ENCODE results near the gene NPB.

NPB gene

DNA sequence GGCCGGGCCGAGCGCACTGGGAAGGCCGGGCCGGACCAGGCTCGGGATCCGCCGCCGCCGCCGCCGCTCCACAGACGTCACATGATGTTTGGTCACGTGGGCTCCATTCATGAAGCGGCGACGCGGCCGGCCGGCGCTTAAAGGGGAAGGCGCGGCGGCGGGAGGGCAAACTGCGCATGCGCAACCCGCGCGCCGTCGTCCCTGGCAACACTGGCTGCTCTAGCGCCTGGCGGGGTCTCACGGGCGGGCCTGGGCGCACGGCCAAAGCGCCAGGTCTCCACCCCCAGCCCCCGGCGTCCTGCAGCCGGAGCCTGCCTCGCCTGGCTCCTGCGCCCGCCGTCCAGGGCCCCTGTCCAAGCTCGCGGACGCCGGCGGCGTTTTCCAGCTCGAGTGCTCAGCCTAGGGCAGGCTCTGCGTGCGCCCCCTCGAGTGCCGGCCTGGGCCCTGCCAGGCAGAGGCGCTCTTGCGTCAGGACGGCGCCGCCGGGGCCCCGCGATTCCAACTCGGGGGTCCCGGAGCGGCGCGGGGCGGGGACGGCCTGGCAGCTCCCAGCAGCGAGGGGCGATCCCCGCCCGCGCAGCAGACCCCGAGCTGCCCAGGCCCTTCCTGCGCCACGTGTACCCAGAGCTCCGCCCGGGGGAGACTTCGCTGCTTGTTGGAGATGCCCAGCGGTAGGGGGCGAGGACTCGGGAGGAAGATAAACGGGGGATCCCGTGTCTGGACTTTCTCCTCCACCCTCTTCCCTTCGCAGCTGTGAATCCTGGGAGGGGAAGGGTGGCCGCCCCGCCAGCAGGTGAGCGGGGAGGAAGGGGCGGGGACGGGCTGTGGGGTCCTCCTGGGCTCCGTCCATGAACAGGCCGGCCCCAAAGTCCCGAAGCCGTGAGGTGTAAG, 25.9 kb downstream of the NPB start, which contains the start of gene MAFG:
TSS of gene MAFG (minus strand) at position 83 of the 891 bp plus-strand sequence. CDS start 4,550 bp downstream, outside the sequence.
- H3K4me1 Mint-ChIP-seq: peaks cover 12% of the 10 kb centered on the region
- peaks cover under 1% of the 10 kb centered on the region for H3K36me3 Mint-ChIP-seq
- H3K4me3 Mint-ChIP-seq: peak within 1 kb of the TSS; percentile 81
- peaks cover 4% of the 10 kb centered on the region for H3K27me3 Mint-ChIP-seq
- H3K9me3 Mint-ChIP-seq: no peaks in the 10 kb centered on the region
- ATAC-seq (ENCODE audit: low read depth) (peak; percentile 76), DNase-seq (ENCODE audit: low spot score in 2 of 2) (peak; percentile 90)
- peak within 1 kb of the TSS; percentile 85 for H3K27ac Mint-ChIP-seq

DNA sequence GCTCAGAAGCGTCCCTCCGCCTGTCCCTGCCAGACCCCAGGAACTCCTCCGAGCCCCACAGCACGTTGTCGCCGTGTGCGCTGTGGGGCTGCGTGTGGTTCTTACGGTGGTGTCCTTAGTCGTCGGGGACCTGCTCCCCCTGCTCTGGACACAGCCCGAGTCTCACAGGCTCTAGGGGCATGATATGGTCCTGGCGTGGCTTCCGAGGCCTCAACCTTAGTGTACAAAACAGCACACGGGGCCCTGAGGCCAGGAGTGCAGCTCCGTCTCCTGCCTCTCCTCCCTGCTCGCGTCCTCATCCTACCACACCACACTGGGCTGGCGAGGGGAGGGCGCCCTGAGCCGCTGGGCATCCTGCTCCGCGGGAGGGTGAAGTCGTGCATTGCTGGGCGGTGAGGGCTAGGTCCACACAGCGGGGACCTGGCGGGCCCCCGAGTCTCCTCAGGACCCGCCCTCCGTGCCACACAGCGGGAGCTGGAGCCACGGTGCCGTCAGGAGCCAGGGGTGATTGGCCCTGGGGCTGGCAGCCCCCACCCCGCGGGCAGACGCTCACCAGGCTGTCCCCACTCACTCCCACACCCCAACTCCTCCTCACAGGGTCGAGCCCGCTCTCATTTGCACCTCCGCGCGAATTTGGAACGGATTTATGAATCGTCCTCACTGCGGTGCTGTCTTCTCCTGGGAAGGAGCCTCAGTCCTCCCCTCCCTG, 26.7 kb downstream of the NPB start:
- H3K4me3 Mint-ChIP-seq: peak overlapping the region; percentile 55
- ATAC-seq (ENCODE audit: low read depth) (no peak), DNase-seq (ENCODE audit: low spot score in 2 of 2) (no peak)
- H3K27ac Mint-ChIP-seq: no peak overlapping the region
- H3K9me3 Mint-ChIP-seq: no peaks in the 10 kb centered on the region
- H3K4me1 Mint-ChIP-seq: peaks cover 12% of the 10 kb centered on the region
- H3K36me3 Mint-ChIP-seq: no peaks in the 10 kb centered on the region
- H3K27me3 Mint-ChIP-seq: peaks cover 4% of the 10 kb centered on the region

DNA sequence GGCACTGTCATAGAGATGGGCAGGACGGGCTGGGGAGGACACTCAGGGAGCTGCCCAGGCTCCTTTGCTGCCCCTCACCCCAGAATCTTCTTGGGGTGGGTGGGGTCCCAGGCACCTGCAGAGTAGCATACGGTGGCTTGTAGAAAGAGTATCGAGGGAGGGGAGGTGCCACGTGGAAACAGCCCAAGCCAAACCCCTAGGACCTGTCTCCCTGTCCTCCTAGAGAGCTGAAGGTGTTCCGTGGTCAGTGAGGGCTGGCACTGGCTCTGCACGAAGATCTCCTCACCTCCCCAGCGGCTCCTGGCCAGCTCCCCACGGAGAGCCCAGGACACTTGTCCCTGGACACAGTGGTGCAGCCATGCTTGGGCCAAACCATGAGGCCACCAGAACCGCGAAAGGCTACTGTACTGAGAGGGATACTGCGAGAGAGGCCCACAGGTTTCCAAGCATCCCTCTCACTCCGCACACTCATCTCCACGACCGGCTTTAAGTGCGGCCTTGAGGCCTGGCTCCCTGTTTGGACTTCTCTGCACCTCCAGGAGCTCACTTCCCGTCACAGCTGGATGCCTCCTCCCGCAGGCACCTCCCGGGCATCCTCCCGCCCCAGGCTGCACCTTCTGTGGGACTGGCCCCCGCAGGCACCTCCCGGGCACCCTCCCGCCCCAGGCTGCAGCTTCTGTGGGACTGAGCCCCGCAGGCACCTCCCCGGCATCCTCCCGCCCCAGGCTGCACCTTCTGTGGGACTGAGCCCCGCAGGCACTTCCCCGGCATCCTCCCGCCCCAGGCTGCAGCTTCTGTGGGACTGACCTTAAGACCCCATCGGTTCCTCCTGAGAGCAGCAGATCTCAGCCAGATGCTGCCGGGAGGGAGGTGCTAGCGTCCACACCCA, 27.5 kb downstream of the NPB start:
- peak overlapping the region; percentile 22 for H3K4me3 Mint-ChIP-seq
- H3K4me1 Mint-ChIP-seq: peaks cover 9% of the 10 kb centered on the region
- peaks cover 4% of the 10 kb centered on the region for H3K27me3 Mint-ChIP-seq
- ATAC-seq (ENCODE audit: low read depth): no peak
- no peaks in the 10 kb centered on the region for H3K9me3 Mint-ChIP-seq
- no peak overlapping the region for H3K27ac Mint-ChIP-seq
- H3K36me3 Mint-ChIP-seq: no peaks in the 10 kb centered on the region
- DNase-seq (ENCODE audit: low spot score in 2 of 2): no peak

DNA sequence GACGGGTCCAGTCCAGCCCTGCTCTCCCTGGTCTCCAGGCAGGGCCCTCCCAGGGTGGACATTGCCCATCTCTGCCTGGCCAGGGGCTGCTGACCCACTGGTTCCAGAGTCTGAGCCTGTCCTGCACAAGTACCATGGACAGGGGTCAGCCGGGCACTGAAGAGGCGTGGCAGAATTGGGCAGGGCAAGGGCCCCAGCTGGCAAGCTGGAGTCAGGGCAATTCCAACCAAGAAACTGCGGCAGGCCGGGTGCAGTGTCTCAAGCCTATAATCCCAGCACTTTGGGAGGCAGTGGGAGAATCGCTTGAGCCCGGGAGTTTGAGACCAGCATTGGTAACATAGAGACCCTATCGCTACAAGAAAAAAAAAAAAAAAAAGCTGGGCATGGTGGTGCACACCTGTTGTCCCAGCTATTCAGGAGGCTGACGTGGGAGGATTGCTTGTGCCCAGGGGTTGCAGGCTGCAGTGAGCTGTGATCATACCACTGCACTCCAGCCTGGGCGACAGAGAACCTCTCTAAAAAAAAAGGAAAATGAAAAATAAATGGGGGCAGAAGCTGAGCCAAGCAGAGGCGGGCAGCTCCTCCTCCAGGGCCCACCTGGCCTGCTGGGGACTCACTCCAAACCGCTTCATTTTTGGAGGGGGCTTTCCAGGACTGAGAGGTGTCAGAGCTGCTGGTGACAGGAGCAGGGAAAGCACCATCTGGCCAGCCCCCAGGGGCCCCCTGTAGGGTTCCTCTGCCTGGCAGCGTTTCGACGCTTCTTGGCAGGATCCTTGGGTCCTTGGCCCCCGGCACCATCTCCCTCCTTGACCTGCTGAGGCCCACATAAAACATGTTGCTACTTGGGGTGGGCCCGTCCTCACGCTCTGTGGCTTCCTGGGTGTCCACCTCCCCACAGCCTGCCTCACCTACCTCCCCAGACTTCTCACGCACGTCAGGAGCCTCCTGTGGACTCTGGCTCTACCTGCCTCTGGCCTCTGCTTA, 28.4 kb downstream of the NPB start:
- Mint-ChIP-seq H3K27me3 (peaks cover 4% of the 10 kb centered on the region), H3K9me3 (no peaks in the 10 kb centered on the region), H3K36me3 (no peaks in the 10 kb centered on the region), H3K27ac (peak overlapping the region; percentile 8), H3K4me3 (no peak overlapping the region), H3K4me1 (peaks cover 9% of the 10 kb centered on the region)
- ATAC-seq (ENCODE audit: low read depth) (peak; percentile 13), DNase-seq (ENCODE audit: low spot score in 2 of 2) (no peak)

DNA sequence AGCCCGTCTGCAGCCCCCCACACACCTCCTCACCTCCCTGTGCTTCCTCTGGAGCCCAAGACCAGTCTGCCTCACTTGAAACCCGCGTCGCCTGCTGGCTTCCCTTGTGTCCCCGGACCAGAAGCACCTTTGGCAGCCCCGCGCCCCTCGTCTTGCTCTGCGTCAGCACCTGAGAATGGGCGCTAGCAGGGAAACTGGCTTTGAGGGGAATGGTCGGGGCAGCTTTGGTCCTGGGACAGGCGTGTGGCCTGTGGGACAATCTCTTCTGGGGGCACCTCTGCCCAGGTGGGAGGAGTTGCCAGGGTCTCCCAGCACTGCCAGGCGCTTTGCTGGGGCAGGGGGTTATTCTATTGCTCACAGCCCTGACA, 29.1 kb downstream of the NPB start:
- ATAC-seq (ENCODE audit: low read depth) (no peak), DNase-seq (ENCODE audit: low spot score in 2 of 2) (no peak)
- no peaks in the 10 kb centered on the region for H3K9me3 Mint-ChIP-seq
- no peaks in the 10 kb centered on the region for H3K36me3 Mint-ChIP-seq
- H3K27me3 Mint-ChIP-seq: peaks cover 4% of the 10 kb centered on the region
- H3K4me3 Mint-ChIP-seq: no peak overlapping the region
- H3K4me1 Mint-ChIP-seq: peaks cover 9% of the 10 kb centered on the region
- H3K27ac Mint-ChIP-seq: peak overlapping the region; percentile 8

DNA sequence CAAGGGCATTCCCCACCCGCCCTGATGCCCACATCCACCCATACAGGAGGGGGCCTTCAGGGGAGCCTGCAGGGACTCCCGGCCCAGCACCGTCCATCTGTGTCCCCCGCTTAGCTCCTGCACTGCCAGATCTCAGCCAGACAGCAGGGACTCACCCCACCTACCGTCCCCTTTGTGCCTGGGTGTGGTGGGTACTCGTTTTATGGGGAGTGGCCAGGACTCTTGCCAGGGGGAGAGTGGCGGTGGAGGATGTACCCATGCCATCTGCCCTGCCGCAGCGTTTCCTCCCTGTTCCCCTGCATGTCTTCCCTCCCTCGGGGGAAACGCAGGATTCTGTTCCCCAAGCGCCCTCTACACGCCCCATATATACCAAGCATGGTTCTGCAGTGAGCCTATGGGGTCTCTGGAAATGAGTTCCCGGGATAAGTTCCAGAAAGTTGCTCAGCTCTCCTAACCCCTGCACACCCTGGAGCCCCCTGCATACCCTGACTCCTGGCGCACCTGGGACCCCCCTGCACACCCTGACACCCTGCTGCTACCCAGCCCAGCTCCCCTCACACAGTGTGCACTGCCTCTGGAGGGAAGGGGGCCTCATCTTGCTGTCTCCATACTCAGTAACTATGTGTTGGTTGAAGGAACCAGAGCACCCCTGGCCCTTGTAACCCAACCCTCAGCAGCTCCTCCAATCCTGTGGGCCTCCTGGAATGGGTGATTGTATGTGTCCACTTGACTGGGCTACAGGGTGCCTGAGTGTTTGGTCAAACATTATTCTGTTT, 29.7 kb downstream of the NPB start:
- H3K36me3 Mint-ChIP-seq: no peaks in the 10 kb centered on the region
- no peak for ATAC-seq (ENCODE audit: low read depth)
- H3K27ac Mint-ChIP-seq: no peak overlapping the region
- H3K4me1 Mint-ChIP-seq: peaks cover 7% of the 10 kb centered on the region
- H3K4me3 Mint-ChIP-seq: no peak overlapping the region
- DNase-seq (ENCODE audit: low spot score in 2 of 2): no peak
- H3K27me3 Mint-ChIP-seq: peaks cover 4% of the 10 kb centered on the region
- no peaks in the 10 kb centered on the region for H3K9me3 Mint-ChIP-seq

DNA sequence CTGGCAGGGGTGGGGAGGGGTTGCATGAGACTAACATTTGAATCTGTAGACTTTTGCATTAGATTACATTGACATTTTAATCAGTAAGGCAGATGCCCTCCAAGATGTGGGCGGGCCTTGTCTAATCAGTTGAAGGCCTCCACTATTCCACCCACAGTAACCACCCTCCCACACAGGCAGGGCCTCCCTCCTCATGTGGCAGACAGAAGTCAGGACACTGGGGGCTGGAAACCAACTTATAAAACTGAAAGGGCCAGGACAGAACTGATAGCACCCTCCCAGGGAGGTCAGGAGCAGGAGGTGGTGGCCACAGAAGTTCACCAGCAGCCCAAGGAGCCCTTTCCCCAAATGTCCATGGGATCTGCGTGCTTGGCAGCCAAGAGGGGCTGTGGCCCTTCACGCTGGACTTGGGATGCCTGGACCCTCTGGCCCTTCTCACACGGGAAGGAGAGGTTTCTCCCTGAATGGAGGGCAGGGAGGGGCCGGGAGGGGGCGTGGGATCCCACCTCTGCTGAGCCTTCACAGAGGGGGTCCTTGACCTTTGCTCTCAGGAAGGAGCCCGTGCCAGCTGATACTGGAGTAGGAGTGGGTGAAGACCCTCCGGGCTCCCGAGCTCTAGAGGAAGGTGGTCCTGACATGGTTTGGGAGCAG, 30.4 kb downstream of the NPB start:
- H3K36me3 Mint-ChIP-seq: no peaks in the 10 kb centered on the region
- no peak overlapping the region for H3K4me3 Mint-ChIP-seq
- ATAC-seq (ENCODE audit: low read depth) (no peak), DNase-seq (ENCODE audit: low spot score in 2 of 2) (no peak)
- H3K4me1 Mint-ChIP-seq: peaks cover 7% of the 10 kb centered on the region
- H3K27ac Mint-ChIP-seq: no peak overlapping the region
- peaks cover 4% of the 10 kb centered on the region for H3K27me3 Mint-ChIP-seq
- no peaks in the 10 kb centered on the region for H3K9me3 Mint-ChIP-seq

DNA sequence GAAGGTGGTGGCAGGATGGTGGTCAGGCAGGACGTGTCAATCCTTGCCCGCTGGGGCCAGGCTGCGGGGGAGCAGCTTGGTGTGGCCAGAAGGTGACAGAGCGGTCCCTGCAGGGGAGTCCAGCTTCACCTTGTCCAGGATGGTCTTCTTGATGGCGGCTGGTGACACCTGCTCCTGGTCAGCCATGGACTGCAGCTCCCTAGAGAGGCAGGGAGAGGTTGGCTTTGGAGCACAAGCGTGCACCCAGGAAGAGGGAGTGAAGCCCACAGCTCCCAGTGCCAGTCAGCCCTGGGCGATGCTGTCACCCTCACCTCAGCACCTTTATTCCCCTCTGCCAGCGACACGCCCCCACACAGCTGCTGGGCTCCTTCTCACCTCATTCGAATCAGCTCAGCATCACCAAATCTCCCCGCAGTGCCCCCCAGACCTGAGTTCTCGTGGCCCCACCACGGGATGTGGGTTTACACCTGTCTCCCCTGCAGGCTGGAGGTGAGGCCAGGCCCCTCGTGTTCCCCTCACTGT, 31.2 kb downstream of the NPB start:
- Mint-ChIP-seq H3K27me3 (peaks cover 4% of the 10 kb centered on the region), H3K4me1 (peaks cover 7% of the 10 kb centered on the region), H3K4me3 (no peak overlapping the region), H3K27ac (no peak overlapping the region), H3K36me3 (no peaks in the 10 kb centered on the region), H3K9me3 (no peaks in the 10 kb centered on the region)
- DNase-seq (ENCODE audit: low spot score in 2 of 2) (no peak), ATAC-seq (ENCODE audit: low read depth) (no peak)

DNA sequence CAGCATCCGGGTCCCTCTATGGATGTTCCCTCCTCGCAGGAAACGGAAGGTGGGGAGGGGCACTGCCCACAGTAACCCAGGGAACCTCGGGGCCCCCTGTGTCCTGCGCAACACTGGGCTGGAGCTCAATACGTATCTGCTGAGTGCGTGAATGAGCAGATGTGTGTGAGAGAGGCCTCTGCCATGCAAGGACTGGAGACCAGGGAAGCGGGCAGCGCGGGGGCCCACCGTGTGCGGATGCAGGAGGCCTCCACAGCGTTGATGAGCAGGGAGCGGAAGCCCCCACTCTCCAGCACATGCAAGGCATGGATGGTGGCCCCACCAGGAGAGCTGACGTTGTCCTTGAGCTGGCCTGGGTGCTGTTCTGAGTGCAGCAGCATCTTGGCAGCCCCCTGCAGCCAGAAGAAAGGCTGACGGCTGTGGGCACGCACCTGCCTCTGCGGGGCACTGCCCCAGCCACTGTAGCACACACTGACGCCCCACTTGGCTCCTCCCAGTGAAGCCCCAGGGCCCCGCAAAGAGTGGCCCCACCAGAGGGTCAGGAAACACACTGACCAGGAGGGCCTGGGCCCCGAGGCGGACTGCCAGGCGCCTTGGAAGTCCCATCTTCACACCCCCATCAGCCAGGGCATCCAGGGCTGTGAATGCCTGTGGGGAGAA, 32.2 kb downstream of the NPB start:
- Mint-ChIP-seq H3K9me3 (no peaks in the 10 kb centered on the region), H3K27ac (no peak overlapping the region), H3K36me3 (no peaks in the 10 kb centered on the region), H3K27me3 (peaks cover 2% of the 10 kb centered on the region), H3K4me3 (no peak overlapping the region), H3K4me1 (peaks cover 5% of the 10 kb centered on the region)
- ATAC-seq (ENCODE audit: low read depth) (no peak), DNase-seq (ENCODE audit: low spot score in 2 of 2) (no peak)

DNA sequence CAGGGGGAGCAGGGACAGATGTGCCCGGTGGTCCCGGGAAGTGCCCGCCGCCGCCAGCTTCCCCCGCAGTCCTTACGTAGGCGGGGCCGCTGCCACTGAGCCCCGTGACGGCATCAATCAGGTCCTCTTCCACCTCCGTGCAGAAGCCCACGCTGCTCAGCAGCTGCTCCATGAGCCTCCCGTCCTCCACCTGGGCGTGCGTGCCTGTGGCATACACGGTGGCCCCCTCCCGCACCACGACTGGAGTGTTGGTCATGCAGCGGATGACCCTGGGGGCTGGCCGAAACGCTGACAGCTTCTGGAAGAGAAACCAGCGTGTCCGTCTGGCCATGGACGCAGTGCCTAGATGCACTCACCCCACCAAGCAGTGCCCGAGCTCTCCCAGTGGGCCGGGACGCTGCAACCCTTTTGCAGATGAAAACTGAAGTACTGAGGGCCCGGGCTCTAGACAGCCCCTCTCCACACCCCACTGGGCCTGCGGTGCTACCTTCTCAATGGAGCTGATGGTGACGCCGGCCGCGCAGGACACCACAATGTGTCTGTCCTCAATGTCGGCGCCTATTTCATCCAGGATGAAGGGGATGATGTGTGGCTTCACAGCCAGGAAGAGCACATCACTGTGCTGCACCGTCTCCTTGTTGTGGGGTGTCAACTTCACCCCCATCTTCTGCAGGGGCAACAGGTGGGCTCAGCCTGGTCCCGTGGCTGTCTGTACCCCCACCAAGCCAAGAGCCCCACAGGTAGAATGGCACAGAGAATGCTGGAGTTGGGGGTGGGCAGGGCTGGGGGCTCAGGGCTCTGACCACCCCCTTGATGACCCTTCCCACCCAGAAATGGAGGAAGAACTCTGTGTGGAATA, 33.0 kb downstream of the NPB start:
- DNase-seq (ENCODE audit: low spot score in 2 of 2) (no peak), ATAC-seq (ENCODE audit: low read depth) (no peak)
- no peak overlapping the region for H3K27ac Mint-ChIP-seq
- H3K27me3 Mint-ChIP-seq: peaks cover 2% of the 10 kb centered on the region
- peaks cover 5% of the 10 kb centered on the region for H3K4me1 Mint-ChIP-seq
- H3K9me3 Mint-ChIP-seq: no peaks in the 10 kb centered on the region
- H3K36me3 Mint-ChIP-seq: no peaks in the 10 kb centered on the region
- peak overlapping the region; percentile 11 for H3K4me3 Mint-ChIP-seq

DNA sequence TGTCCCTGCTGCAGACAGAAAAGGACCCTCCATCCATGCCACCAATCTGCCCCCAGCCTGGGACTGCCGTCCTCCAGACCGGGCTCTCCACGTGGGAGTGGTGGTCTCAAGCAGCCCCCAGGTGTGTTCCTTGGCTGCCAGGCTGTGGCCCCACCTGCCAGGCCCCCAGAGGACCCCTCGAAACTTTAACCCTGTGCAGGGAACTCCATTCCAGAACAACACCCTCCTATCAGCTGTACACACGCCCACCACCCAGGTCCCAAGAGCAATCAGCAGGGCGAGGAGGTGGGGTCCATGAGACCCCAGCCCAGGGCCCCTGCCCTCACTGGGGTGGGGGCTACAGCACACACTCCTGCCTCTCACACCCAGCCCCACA, 33.7 kb downstream of the NPB start:
- Mint-ChIP-seq H3K4me1 (peaks cover 5% of the 10 kb centered on the region), H3K4me3 (peak overlapping the region; percentile 11), H3K27me3 (peaks cover 6% of the 10 kb centered on the region), H3K27ac (no peak overlapping the region), H3K9me3 (no peaks in the 10 kb centered on the region), H3K36me3 (no peaks in the 10 kb centered on the region)
- DNase-seq (ENCODE audit: low spot score in 2 of 2): no peak
- no peak for ATAC-seq (ENCODE audit: low read depth)
